ENCODE measurements around the gene VIPR2.

VIPR2 gene

DNA sequence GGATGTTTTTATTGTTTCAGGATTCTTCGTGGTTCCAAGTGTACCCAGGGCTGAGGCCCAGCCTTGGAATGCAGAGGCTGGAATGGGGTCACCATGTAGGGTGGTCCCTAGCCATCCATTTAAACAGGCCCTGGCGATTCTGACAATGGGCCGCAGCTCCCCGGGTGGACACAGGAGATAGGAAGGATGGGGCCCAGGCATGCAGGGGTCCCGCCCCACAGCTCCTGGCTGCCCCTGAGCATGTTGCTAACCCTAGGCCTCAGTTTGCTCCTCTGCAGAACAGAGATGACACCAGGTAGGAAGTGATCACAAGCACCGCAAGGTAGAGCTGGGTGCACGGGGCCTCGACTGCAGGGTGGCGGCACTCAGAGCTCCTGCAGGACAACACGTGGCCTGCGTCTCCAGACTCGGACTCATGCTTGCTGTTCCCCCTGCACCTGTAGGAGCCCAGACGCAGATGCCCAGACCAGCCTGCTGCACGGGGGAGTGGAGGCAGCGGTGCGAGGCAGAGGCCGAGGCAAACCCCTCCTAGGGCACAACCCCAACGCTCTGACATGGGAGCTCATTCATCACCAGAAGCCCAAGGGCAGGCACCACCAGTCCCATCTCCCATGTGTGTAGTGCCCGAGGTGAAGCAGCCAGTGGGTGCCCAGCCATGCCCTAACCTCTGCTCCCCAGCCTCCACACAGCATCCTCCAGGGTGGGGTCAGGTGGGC lies 25.5 kb downstream of the VIPR2 start:
- no peak for ATAC-seq

DNA sequence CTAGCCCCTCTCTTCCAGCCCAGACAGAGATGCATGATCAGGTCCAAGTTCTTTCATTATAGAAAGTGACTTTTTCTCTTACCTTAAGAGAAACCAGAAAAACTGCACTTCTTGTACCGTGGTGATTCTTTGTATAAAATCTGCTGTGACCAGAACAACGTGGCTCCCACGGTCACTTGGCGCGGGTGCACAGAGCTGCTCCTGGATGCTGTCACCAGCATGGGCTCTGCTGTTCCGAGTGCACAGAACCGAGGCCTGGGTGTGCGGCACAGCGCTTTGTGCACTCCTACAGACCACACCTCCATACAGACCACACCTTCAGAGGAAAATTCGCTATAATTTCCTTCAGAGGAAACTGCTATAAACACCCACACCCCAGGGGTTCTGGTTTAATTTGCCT lies 26.0 kb downstream of the VIPR2 start:
- no peak for ATAC-seq

DNA sequence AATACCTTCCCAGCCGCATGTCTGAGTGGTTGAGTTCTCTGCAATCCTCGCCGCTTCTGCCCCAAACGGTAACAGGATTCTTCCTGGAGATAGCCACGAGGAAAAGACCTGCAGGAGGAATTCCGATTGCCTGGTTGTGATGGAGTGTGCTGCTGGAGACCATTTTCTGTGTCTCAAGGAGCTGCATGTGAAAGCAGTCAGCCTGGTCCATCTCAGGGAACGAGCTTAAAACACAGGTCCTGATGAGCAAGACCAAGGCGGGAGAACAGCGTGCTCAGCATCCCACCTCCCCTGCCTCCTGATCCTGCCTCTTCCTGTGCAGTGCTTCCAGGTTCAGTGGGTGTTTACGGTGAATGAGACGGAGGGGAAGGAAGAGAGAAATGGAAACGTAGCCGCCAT lies 26.5 kb downstream of the VIPR2 start:
- ATAC-seq, result no peak

DNA sequence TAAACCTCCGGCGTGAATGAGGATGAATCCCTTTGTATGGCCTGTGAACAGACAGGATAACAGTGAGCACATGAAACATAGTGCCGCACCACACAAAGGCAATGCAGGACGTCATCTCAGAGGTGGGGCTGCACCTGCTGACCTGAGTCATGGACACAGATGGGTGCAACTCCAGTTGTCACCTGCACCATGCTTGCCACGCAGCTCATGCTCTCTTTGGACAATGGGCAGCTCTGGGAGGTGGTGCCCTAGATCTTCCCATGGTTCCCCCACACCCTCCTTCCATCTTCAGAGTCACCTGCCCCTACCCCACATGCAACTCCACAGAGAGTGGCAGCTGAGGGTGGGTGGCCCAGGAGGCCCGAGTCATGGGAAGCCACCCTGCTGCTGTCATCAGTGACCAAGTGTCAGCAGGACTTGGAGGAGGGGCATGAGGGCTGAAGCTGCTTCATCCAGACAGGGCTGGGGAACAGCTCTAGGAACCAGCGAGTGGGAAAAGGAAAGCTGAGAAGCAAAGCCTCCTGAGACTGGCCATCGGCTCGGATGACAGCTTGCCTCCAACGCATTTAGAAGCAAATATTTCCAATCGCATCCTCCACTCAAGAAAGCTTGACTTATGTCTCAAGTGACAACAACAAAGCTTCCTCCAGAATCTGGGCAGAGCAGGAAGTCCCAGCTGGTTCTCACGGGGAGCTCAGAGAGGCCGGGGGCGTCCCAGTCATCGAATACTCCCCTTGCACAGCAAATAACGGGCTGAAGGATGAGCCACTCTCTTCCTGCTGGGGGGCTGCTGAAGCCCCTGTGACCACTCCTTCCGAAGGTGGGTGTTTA lies 27.1 kb downstream of the VIPR2 start:
- no peak for ATAC-seq

DNA sequence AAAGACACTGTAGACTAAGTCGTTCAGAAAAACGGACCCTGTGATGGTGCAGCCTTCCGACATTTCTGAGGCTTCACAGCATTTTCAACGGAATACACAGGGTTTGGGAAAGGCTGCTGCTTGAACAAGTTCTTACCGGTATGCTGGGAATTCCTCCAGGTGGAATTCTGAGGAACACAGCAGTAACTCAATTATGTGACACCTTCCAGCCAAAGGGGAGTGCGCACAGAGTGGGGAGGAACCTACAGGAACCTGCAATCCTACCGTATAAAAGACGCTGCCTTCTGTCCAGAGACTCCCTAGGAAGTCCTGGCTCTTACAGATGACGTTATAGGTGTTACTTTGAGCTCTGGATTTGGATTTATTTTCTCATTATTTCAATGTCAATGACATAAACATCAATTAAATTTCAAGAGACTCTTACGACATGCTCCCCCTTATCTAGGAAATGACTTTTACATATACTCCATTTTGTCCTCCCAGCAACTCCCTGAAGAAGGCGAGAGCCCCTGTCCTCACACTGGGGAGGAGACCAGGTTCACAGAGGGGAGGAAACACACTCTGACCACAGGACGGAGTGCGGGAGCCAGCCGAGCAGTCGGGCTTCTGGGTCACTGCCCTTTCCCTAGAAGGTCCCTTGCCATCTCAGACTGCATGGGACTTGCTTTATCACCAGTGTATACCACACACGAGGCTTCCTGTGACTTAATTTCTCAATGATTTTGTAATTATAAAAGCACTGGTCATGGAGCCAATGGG lies 27.9 kb downstream of the VIPR2 start:
- no peak for ATAC-seq

DNA sequence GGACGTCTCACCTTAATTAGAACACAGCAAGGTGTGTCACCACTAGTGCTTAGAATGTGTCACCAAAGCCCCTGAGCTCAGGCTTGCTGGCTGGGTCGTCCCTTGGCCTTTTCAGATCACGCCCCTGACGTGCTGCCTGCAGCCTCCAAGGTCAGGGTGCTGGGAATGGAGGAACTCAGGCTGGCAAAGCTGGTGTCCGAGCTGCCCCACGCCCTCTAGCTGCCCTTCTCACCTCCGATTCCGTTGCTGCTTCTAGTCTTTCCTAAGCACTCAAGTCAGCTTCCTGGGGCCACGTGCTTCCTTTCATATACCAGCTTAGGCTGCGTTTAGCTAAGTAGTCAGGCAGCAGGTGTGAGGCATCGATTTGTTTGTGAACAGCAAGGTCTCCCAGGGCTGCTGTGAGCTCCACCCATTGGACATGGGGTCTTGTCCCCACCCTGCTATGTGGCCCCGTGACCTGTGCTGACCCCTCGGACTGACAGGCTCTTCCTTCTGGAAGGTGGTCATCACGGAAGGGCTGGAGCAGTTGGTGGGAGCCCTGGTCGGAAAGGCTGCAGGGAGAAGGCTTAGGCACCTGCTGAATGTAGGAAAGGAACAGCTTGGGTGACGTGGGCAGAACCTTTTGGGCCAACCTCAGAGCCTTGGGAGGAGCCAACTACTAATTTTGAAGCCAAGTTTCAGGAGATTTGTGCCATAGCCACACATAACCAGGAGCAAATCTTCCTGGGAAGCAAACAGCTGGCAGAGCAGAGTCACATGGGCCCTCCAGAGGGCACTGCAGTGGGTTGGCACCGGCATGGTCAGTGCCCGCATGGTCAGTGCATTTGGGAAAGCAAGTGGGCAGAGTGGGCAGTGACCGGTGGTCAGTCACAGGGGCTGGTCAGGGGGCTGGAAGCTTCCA lies 28.8 kb downstream of the VIPR2 start:
- ATAC-seq, result no peak

DNA sequence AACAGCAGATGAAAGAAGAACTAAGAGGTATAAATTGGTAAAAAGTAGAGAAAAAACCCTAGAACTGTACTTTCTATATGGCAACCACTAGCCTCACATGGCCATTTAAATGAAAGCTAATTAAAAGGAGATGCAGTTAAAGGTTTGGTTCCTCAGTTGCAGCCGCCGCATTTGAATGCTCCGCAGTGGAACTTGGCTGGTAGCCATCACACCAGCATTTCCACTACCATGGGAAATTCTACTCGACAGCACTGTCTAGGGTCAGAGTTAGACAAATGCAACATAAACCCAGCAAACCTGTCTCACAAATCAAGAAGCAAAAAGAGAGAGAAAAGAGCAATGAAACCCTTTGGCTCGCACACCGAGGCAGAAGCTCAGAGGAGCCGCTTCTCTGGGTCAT lies 29.7 kb downstream of the VIPR2 start:
- no peak for ATAC-seq

DNA sequence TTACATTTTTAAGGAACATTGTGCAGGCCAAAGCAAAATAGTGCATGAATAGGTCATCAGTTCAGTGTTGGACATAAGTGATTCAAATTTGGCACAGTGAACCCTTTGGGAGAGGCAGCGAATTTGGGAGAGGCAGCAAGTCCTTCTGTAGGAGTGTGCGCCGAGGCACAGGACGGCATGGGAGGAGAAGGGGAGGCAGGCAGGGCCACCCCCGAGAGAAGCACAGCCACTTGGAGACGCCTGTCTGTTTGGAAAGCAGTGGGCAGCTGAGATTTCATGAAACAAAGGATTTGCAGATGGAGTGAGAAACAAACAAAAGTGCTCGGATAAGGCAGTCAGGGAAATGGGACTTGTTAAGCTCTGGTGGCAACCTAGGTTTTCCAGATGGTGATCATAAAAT lies 30.6 kb downstream of the VIPR2 start:
- ATAC-seq, result no peak

DNA sequence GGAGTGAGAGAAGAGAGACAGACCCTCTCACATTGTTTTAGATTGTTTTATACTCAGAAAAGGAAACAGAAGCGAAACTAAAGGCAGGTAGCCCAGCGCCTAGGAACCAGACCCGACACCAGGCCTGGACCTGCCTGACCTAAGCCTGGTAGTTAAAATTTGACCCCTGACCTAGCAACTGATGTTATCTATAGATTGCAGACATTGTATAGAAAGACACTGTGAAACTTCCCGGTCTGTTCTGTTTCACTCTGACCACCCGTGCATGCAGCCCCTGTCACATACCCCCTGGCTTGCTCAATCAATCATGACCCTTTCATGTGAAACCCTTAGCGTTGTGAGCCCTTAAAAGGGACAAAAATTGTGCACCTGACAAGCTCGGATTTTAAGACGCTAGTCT lies 31.6 kb downstream of the VIPR2 start:
- no peak for ATAC-seq

DNA sequence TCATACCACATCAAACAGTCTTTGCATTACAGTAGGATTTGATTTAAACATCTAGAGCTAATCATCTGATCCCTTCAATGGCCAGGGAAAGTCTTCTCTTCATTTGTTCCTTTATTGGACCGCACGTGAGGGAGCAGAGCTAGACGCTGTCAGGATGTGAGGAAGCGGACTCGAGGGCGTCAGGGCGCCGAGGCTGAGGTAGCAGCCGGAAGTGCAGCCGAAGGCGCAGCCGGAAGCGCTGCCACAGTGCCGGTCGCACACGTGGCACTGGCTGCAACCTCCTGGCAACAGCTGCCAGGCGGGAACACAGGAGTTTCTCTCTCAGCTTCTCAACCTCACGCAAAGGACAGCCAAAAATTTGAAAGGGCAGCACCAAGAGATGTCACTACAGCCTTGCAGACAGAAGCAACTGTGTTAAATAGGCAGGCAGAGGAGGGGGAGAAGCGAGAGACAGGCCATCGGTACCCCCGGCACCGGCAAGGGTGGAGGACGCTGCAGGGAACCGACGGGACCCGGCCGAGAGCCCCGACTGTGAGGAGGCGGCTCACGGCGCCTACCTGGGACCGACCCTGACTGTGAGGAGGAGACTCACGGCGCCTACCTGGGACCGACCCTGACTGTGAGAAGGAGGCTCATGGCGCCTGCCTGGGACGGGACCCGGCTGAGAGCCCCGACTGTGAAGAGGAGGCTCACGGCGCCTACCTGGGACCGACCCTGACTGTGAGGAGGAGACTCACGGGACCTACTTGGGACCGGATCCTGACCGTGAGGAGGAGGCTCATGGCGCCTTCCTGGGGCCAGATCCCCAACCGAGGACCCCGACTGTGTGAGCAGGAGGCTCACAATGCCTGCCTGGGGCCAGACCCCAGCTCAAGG lies 32.3 kb downstream of the VIPR2 start:
- ATAC-seq, result peak in 1 of 2 donors; percentile 32

DNA sequence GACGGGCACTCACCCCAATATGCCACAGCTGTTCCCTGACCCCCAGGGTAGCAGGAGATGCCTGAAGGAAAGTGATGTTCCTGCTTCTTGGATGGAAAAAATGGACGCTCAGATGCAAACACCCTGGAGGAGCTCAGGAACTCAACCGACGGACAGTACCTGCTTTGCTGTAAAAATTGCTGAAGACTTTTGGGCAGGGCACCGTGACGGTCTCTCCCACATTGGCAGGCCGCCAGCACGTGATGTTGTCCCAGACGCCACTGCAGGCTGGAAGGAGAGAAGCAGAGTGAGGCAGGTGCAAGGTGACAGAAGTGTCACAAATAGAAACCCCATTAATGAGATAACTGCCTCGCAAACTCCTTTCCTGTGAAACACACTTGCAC lies 35.0 kb downstream of the VIPR2 start:
- ATAC-seq, result no peak

DNA sequence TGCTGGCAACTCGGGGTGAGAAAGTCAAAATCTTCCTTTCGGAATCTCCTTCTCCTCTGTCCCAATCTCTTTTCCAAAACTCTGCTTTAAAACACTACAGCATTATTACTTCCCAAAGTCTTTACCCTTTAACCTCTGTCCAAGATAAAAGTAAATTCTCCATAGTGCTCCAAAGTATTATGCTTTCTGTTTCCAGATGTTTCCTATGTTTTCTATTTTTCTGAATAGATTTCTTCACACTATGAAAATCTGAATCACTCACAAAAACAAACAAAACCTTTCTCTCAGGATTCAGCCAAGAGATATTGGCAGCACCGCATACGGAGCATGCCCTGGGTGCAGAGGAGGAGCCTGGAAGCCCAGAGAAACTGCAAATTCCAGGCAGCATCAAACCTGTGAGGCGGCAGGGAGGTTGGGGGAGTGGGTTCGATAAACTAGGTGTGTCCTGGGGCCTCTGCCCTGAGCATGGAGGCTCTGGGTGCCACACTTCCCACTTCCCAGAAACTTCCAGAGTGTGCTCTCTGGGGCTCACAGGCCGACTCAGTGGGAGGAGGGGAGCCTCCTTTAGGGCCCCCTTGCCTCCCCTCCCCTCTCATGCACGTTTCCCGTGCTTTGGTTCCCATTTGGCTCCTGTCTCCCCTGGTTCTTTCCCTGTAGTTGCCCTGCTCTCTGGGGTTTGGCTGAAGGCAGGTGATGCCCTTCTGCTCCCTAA lies 35.6 kb downstream of the VIPR2 start:
- ATAC-seq, result no peak

DNA sequence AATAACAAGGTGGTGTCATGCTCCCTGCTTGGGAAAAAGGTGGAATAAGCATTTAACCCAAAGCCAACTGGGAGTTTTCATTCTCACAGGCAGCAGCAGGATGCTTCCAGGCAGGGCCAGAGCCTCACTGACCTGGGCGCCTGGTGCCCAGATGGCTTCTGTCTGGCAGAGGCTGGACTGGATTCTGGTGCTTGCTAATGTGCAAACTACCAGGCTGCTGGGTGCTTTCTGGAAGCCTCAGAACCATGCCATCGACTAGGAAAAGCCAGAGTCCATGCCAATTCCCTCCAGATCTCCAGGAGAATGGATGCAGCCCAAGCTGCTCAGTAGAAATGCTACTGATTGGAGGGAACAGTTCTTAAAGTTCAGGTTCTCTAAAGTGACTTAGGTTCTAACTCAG lies 36.2 kb downstream of the VIPR2 start:
- ATAC-seq, result no peak

DNA sequence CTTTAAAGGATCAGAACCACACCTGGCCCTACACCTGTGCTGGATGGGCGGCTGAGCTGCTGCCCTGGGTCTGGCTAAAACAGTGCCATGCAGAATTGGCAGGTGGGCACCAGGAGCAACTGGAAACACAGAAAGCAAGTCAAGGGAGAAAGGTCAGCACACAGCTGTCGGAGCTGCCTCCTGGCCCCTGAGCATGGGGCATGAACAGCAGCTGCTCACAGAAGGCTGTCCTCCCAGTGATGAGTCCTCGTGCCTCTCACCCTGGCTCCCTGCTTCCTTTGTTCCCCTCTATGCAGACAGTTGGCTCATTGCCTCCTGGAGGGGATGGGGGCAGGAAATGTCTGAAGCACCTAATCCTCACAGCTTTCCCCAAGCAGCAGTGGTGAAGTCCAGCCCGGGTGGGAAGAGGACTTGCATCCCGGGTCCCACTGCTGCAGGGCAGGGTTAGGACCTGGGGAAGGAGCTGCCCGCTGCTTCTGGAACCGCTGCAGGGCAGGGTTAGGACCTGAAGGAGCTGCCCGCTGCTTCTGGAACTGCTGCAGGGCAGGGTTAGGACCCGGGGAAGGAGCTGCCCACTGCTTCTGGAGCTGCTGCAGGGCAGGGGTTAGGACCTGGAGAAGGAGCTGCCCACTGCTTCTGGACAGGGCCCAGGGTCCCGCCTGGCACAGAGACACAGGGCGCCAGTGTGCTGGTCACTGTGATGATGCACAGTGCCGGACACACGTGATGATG lies 37.3 kb downstream of the VIPR2 start:
- no peak for ATAC-seq

DNA sequence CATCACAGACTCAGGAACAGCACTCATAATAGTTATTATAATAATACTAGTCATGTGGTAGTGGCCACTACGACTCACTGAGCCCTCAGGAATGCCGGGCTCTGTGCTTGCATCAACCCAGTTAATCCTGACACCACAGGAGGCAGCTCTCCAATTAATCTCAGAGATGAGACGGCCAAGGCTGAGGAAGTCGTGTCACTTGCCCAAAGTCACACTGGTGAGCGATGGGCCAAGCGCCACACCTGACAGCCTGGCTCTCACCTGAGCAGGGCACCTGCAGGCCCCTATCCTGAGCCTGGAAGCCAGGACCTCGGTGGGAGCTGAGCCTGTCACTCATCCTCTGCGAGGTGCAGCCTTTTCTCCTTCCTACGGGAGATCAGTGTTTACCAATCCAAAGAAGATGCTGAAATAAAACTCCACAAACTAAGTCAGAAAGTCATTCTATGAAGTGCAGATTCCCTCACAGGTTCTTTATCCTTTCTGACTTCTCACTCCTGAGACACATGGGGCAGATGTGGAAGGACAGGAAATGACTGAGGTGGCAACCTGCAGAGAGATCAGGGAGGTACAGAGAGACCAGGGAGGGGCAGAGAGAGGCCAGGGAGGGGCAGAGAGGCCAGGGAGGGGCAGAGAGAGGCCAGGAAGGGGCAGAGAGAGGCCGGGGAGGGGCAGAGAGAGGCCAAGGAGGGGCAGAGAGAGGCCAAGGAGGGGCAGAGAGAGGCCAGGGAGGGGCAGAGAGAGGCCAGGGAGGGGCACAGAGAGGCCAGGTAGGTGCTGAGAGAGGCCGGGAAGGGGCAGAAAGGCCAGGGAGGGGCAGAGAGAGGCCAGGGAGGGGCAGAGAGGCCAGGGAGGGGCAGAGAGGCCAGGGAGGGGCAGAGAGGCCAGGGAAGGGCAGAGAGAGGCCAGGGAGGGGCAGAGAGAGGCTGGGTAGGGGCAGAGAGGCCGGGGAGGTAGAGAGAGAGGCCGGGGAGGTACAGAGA lies 38.5 kb downstream of the VIPR2 start:
- no peak for ATAC-seq

DNA sequence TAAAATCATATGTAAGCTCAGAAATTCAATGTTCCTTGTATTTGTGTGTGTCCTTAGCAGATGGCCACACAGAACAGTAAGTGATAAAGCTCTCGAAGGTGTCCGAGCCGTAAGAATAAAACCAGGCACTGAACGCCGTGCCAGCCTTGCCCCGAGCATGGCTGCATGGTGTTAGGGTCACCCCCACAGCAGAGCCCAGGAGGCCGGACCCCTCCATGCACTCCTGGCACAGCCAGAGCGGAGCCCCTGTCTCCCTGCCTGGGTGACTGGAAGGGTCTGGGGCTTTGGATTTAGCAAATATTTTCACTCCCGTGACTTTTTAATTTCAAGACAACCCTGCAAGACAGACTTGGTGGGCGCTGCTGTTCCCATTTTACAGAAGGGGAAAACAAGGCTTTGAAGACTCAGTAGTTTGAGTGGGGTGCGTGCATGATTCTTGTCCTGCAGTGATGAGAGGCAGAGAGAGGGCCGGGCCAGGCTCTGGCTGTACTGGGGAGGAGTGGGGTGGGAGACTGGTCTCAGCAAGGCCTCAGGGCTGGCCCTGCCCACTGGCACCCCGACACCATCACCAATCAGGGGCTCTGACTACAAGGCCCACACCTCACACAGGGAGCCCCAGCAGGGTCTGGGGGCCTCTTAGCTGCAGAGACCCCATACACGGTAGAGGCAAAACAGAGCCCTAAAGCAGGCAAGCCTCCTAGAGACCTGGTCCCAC lies 39.4 kb downstream of the VIPR2 start:
- no peak for ATAC-seq

DNA sequence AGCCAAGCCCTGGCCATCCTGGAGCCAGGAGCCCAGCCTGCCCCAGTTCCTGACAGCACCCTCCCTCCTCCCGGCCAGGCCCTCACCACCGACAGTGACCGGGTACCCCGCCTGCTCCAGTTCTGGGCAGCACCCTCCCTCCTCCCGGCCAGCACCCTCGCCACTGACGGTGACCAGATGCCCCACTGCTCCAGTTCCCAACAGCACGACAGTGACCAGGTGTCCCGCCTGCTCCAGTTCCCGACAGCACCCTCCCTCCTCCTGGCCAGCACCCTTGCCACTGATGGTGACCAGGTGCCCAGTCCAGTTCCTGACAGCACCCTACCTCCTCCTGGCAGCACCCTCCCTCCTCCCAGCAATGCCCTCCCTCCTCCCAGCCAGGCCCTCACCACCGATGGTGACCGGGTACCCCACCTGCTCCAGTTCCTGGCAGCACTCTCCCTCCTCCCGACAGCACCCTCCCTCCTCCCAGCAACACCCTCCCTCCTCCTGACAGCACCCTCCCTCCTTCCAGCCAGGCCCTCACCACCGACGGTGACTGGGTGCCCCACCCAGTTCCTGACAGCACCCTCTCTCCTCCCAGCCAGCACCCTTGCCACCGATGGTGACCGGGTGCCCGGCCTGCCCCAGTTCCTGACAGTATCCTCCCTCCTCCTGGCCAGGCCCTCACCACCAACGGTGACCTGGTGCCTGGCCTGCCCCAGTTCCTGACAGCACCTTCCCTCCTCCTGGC lies 40.3 kb downstream of the VIPR2 start:
- ATAC-seq, result no peak

Data from activated CD4-positive, CD25-positive, alpha-beta regulatory T cell treated with anti-CD3 and anti-CD28 coated beads, Interleukin-2, amount 50 U/mL, for 24 hours (primary cell).